Trophoblast cell (in vitro differentiated cells and primary cell): ENCODE measurements around the gene KRT7.
"Not testable (repeated sequence)": the region's sequence is repeated elsewhere in the genome, so short reads cannot be mapped to it uniquely, and the experiment has no call there.

Experiments
- DNase-seq, 2 donors: peaks; one replicate each; pipeline ENCODE4 v3.0.0-alpha.2; 2016
- H2AFZ ChIP-seq: 2 replicates; pipeline ENCODE4 v1.6.1; 2013; ENCODE audit warnings: low read length, moderate library complexity, mild to moderate bottlenecking; ENCODE audit not compliant: insufficient read depth, poor library complexity
- H2AK5ac ChIP-seq: 2 replicates; pipeline ENCODE4 v1.6.1; 2013; ENCODE audit warnings: mild to moderate bottlenecking, low read length
- H2BK120ac ChIP-seq: 2 replicates; pipeline ENCODE4 v1.6.1; 2013; ENCODE audit warnings: low read length, mild to moderate bottlenecking, moderate library complexity; ENCODE audit not compliant: insufficient read depth, poor library complexity
- H2BK12ac ChIP-seq: 2 replicates; pipeline ENCODE4 v1.6.1; 2013; ENCODE audit warnings: mild to moderate bottlenecking, low read length, moderate library complexity
- H2BK5ac ChIP-seq: 2 replicates; pipeline ENCODE4 v1.6.1; 2013; ENCODE audit warnings: low read length, low read depth, moderate library complexity, mild to moderate bottlenecking; ENCODE audit not compliant: poor library complexity
- H3K14ac ChIP-seq: 2 replicates; pipeline ENCODE4 v1.6.1; 2013; ENCODE audit warnings: mild to moderate bottlenecking, low read length
- H3K18ac ChIP-seq: 2 replicates; pipeline ENCODE4 v1.6.1; 2013; ENCODE audit warnings: mild to moderate bottlenecking, low read length
- H3K23ac ChIP-seq: 2 replicates; pipeline ENCODE4 v1.6.1; 2013; ENCODE audit warnings: low read length
- H3K27ac ChIP-seq: 2 replicates; pipeline ENCODE4 v1.5.1; 2013; ENCODE audit warnings: low read depth, mild to moderate bottlenecking, inconsistent platforms, low read length, moderate library complexity
- H3K27me3 ChIP-seq: 2 replicates; pipeline ENCODE4 v1.6.1; 2013; ENCODE audit warnings: inconsistent platforms, mild to moderate bottlenecking, low read length, moderate library complexity; ENCODE audit not compliant: insufficient read depth
- H3K36me3 ChIP-seq, 2 experiments: 1 replicate in 1 of 2; 2 replicates in 1 of 2; pipeline ENCODE4 v1.6.1; 2013; ENCODE audit warnings: low read length in 2 of 2, mild to moderate bottlenecking in 2 of 2, moderate library complexity in 1 of 2; ENCODE audit not compliant: insufficient read depth in 2 of 2, control insufficient read depth in 1 of 2
- H3K4ac ChIP-seq: 2 replicates; pipeline ENCODE4 v1.6.1; 2013; ENCODE audit warnings: low read depth, mild to moderate bottlenecking, low read length, moderate library complexity
- H3K4me1 ChIP-seq, 2 experiments: 1 replicate in 1 of 2; 2 replicates in 1 of 2; pipeline ENCODE4 v1.6.1; 2013; ENCODE audit warnings: low read length in 2 of 2, mild to moderate bottlenecking in 2 of 2, moderate library complexity in 1 of 2; ENCODE audit not compliant: insufficient read depth in 2 of 2, control insufficient read depth in 1 of 2
- H3K4me2 ChIP-seq: 2 replicates; pipeline ENCODE4 v1.6.1; 2013; ENCODE audit warnings: inconsistent platforms, mild to moderate bottlenecking, low read length, moderate library complexity
- H3K4me3 ChIP-seq: 2 replicates; pipeline ENCODE4 v1.5.1; 2013; ENCODE audit warnings: mild to moderate bottlenecking, low read depth, low read length, inconsistent platforms
- H3K79me1 ChIP-seq: one replicate; pipeline ENCODE4 v1.6.1; 2013; ENCODE audit warnings: low read length
- H3K79me2 ChIP-seq: 2 replicates; pipeline ENCODE4 v1.6.1; 2013; ENCODE audit warnings: low read length, mild to moderate bottlenecking; ENCODE audit not compliant: control insufficient read depth, insufficient read depth, poor library complexity
- H3K9ac ChIP-seq: 2 replicates; pipeline ENCODE4 v1.6.1; 2013; ENCODE audit warnings: mild to moderate bottlenecking, low read length
- H3K9me3 ChIP-seq: 2 replicates; pipeline ENCODE4 v1.6.1; 2013; ENCODE audit warnings: low read depth, mild to moderate bottlenecking, control low read depth, inconsistent platforms, low read length; ENCODE audit not compliant: insufficient read depth
- H4K12ac ChIP-seq: 2 replicates; pipeline ENCODE4 v1.6.1; 2013; ENCODE audit warnings: low read depth, mild to moderate bottlenecking, low read length, moderate library complexity
- H4K8ac ChIP-seq: 2 replicates; pipeline ENCODE4 v1.6.1; 2013; ENCODE audit warnings: low read depth, mild to moderate bottlenecking, low read length, moderate library complexity
- H4K91ac ChIP-seq: one replicate; pipeline ENCODE4 v1.6.1; 2013; ENCODE audit warnings: low read depth, mild to moderate bottlenecking, low read length, moderate library complexity
- WGBS: extraction: QIAGEN DNeasy Blood & Tissue Kit; methylation state at CpG from one replicate; pipeline ENCODE4 v1.1.7; 2013; ENCODE audit warnings: missing lambda C conversion rate; ENCODE audit not compliant: insufficient read length, insufficient coverage; ENCODE audit errors: extremely low coverage; 5-methylcytosine and 5-hydroxymethylcytosine counted together

The KRT7 gene

GRCh38 chr12:52284562-52285171 is 51.6 kb downstream of the KRT7 start:
- Histone ChIP-seq H3K4me2 (no peak overlapping the region), H2BK12ac (no peak overlapping the region), H3K18ac (no peak overlapping the region), H2AFZ (no peak overlapping the region), H4K91ac (no peak overlapping the region), H2BK120ac (no peak overlapping the region), H2AK5ac (no peak overlapping the region), H3K9me3 (peaks cover 2% of the 10 kb centered on the region), H3K9ac (no peak overlapping the region), H4K12ac (no peak overlapping the region), H3K27ac (no peak overlapping the region), H3K4me1 (peaks cover 18 to 21% of the 10 kb centered on the region in 2 experiments), H4K8ac (no peak overlapping the region), H3K79me2 (no peaks in the 10 kb centered on the region), H3K23ac (no peak overlapping the region), H3K36me3 (no peaks in the 10 kb centered on the region), H3K27me3 (no peaks in the 10 kb centered on the region), H2BK5ac (no peak overlapping the region), H3K14ac (no peak overlapping the region), H3K4me3 (no peak overlapping the region), H3K4ac (no peak overlapping the region), H3K79me1 (peaks cover 6% of the 10 kb centered on the region)
- no CpG with 5 or more reads among the region's 4 CpGs for whole genome bisulfite sequencing
- DNase-seq, result no peak

GRCh38 chr12:52285172-52285745 is 52.2 kb downstream of the KRT7 start:
- no CpG with 5 or more reads among the region's 2 CpGs for WGBS
- no peak overlapping the region for H3K9ac ChIP-seq
- no peaks in the 10 kb centered on the region for H3K27me3 ChIP-seq
- no peak overlapping the region for H2BK5ac ChIP-seq
- no peak overlapping the region for H2AFZ ChIP-seq
- no peak overlapping the region for H3K27ac ChIP-seq
- no peaks in the 10 kb centered on the region for H3K79me2 ChIP-seq
- no peak overlapping the region for H2BK120ac ChIP-seq
- H3K18ac ChIP-seq, result no peak overlapping the region
- H3K4me2 ChIP-seq, result no peak overlapping the region
- H3K4me3 ChIP-seq, result no peak overlapping the region
- no peak overlapping the region for H3K4ac ChIP-seq
- H2AK5ac ChIP-seq, result no peak overlapping the region
- H4K12ac ChIP-seq, result no peak overlapping the region
- H3K79me1 ChIP-seq, result peaks cover 4% of the 10 kb centered on the region
- peaks cover 12 to 16% of the 10 kb centered on the region in 2 experiments for H3K4me1 ChIP-seq
- no peak for DNase-seq
- H4K8ac ChIP-seq, result no peak overlapping the region
- H2BK12ac ChIP-seq, result no peak overlapping the region
- no peak overlapping the region for H4K91ac ChIP-seq
- peaks cover 2% of the 10 kb centered on the region for H3K9me3 ChIP-seq
- H3K36me3 ChIP-seq, result no peaks in the 10 kb centered on the region
- H3K23ac ChIP-seq, result no peak overlapping the region
- no peak overlapping the region for H3K14ac ChIP-seq

GRCh38 chr12:52285851-52286530 is 52.9 kb downstream of the KRT7 start:
- Histone ChIP-seq H3K18ac (no peak overlapping the region), H2BK120ac (no peak overlapping the region), H2BK5ac (no peak overlapping the region), H3K4me3 (no peak overlapping the region), H3K4me1 (peaks cover 5 to 9% of the 10 kb centered on the region in 2 experiments), H3K79me1 (peaks cover 4% of the 10 kb centered on the region), H4K8ac (no peak overlapping the region), H3K79me2 (no peaks in the 10 kb centered on the region), H3K27ac (no peak overlapping the region), H2AK5ac (no peak overlapping the region), H3K27me3 (no peaks in the 10 kb centered on the region), H3K4ac (no peak overlapping the region), H3K23ac (no peak overlapping the region), H3K36me3 (no peaks in the 10 kb centered on the region), H4K91ac (no peak overlapping the region), H4K12ac (no peak overlapping the region), H3K14ac (no peak overlapping the region), H2BK12ac (no peak overlapping the region), H3K4me2 (no peak overlapping the region), H3K9me3 (peaks cover 2% of the 10 kb centered on the region), H3K9ac (no peak overlapping the region), H2AFZ (no peak overlapping the region)
- no peak for DNase-seq
- no CpG with 5 or more reads among the region's 24 CpGs for WGBS

GRCh38 chr12:52286857-52287785 is 54.1 kb downstream of the KRT7 start:
- not testable (repeated sequence) for H3K9ac ChIP-seq, H3K36me3 ChIP-seq, H4K8ac ChIP-seq, H2AK5ac ChIP-seq, H3K4me1 ChIP-seq, H2BK12ac ChIP-seq, H4K12ac ChIP-seq, H3K79me1 ChIP-seq, H3K79me2 ChIP-seq, H3K23ac ChIP-seq, H3K4ac ChIP-seq, H3K27ac ChIP-seq, H2AFZ ChIP-seq, H3K18ac ChIP-seq, H2BK120ac ChIP-seq, H3K27me3 ChIP-seq, DNase-seq, H4K91ac ChIP-seq, H3K14ac ChIP-seq, H3K4me3 ChIP-seq, H3K9me3 ChIP-seq, H2BK5ac ChIP-seq, H3K4me2 ChIP-seq
- no CpG with 5 or more reads among the region's 21 CpGs for WGBS
